ENCODE measurements around the gene TRA2A. TPM values are rescaled to one million over a fixed set of nuclear protein-coding genes. Genes with fewer than 3 reads are reported as not detected.

Gene TRA2A
- total and polyA plus RNA-seq, 11 donors = 13.2 to 55.7 (median 32.5) TPM

DNA sequence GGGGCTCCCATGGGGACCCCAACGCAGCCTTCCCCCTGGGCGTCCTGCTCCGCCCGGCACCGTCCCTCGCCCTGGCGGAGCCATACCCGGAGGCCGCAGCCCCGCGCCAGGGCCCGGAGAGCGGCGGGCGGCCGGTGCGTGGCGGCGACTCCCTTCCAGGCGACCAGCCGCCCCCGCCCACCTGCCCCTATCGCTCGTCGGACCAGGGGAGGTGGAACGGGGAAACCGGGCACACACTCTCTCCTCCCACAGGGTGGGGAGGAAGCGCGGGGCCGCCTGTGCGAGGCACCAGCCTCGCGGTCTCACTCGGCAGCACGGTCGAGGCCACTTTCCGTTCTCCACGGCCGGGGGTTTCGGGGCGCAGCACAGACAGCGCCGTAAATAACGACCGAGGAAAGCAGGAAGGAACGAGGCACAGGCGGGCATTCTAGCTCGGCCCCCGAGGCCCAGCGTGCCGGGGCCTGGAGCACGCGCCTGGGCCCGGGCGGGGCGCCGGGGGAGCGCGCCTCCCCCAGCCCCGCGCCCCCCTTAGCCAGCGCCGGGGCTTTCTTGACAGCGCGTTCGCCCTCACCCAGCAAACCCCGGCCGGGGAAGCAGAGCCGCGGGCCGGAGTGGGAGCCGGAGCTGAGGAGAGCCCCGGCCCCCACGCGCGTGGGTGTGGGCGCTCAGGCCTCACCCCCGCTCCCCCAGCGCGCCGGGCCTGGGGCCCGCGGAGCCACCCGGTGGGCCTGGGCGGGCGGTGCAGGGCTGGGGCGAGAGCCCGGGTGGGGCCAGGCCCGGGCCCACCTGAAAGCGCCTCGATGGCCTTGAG is 62.4 kb downstream of the TRA2A start:
- no peaks in the 10 kb centered on the region for H3K36me3 ChIP-seq
- H3K4me1 ChIP-seq = peaks cover 5 to 54% (median 37%) of the 10 kb centered on the region in 12 donors
- peaks cover 79 to 100% (median 96%) of the 10 kb centered on the region in 9 donors for H3K27me3 ChIP-seq

DNA sequence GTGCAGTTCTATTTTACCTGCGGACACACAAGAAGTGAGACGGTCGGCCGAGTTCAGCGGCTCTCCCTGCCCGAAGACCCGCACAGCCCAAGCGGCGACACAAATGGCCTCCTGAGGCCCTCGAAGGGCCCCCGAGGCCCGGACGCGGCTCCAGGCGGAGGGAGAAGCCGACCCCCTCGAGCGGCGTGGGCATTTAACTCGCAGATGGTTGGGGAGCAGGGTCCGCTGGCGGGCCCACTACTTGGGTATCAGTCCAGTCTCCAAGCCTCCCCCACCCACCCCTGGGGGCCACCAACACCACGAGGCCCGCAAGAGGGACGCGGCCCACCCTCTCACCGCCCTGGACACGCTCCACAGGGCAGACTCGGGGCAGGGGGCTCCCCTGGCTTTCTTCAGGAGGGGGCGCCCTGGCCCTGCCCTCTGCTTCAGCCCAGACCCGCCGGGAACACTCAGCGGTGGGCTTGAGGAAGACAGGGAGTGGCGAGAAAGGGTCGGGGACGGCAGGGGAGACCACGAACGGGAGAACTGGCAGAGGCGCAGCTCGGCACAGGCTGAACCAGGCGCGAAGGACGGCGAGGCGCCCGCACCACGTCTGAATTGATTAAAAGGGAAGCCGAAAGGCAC is 63.1 kb downstream of the TRA2A start:
- no peak for DNase-seq
- Histone ChIP-seq H3K27me3 (peaks cover 72 to 100% (median 96%) of the 10 kb centered on the region in 9 donors), H3K4me3 (peak overlapping the region in 11 of 12 donors; percentile 22 to 50 (median 32)), H3K36me3 (no peaks in the 10 kb centered on the region), H3K27ac (no peak overlapping the region), H3K9me3 (no peaks in the 10 kb centered on the region), H3K4me1 (peaks cover 2 to 47% (median 30%) of the 10 kb centered on the region in 12 donors)
- TF ChIP-seq, protein P1, sequence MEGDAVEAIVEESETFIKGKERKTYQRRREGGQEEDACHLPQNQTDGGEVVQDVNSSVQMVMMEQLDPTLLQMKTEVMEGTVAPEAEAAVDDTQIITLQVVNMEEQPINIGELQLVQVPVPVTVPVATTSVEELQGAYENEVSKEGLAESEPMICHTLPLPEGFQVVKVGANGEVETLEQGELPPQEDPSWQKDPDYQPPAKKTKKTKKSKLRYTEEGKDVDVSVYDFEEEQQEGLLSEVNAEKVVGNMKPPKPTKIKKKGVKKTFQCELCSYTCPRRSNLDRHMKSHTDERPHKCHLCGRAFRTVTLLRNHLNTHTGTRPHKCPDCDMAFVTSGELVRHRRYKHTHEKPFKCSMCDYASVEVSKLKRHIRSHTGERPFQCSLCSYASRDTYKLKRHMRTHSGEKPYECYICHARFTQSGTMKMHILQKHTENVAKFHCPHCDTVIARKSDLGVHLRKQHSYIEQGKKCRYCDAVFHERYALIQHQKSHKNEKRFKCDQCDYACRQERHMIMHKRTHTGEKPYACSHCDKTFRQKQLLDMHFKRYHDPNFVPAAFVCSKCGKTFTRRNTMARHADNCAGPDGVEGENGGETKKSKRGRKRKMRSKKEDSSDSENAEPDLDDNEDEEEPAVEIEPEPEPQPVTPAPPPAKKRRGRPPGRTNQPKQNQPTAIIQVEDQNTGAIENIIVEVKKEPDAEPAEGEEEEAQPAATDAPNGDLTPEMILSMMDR (IDR thresholded peaks at IDR 0.05) = no peak
- TF ChIP-seq POLR2A (IDR thresholded peaks at IDR 0.05) = no peak
- 6 to 15% (median 8%) methylated on average over 22 to 48 of the region's 48 CpGs for WGBS, 4 donors
- ATAC-seq = peak in 1 of 4 donors; percentile 27
- intact Hi-C loops (cut with DNase I) = no loop called here

More for the DNA sequence above, 62.4 kb downstream of the TRA2A start:
- H3K27ac ChIP-seq = no peak overlapping the region
- intact Hi-C loops (cut with DNase I) = no loop called here
- WGBS, 4 donors = 2 to 7% (median 2%) methylated on average over 9 to 91 of the region's 91 CpGs
- ATAC-seq = peak in 2 of 4 donors; percentile 19 to 44
- no peak for TF ChIP-seq POLR2A (IDR thresholded peaks at IDR 0.05)
- TF ChIP-seq, protein P1 (IDR thresholded peaks at IDR 0.05) = no peak
- DNase-seq = no peak
- H3K4me3 ChIP-seq = peak overlapping the region; percentile 7 to 50 (median 30)
- no peaks in the 10 kb centered on the region for H3K9me3 ChIP-seq

DNA sequence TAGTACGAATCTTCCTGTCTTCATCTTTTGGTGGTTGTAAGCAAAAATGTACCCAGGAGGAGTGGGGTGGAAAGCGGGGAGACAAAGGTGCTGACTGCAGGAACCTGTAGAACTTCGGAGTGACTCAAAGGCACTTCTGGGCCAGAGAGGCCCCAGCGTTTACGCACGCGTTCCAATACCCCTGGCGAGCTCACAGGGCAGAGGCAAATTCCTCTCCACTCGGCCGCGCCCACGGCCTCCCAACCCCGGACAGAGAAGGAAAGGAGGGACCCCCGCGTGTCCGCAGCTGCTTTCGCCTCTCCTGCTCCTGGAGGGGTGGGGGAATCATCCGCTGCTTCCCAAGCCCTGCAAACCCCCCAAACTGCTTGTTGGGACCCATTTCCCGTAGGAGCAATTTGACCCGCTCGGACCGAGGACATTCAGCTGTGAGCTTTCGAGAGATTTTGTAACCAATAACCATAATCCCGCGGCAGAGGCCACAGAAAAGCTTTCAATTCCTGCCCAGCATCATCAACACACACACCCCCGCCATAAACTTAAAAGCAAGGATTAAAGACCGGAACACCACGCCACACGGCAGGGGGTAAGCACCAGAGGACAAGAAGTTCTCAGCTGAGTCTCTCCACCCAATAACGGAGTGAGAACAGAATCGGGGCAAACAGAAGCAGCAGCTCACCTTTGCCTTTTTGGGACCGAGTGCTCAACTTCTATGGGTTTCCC is 63.8 kb downstream of the TRA2A start:
- peaks cover 2 to 45% (median 30%) of the 10 kb centered on the region in 12 donors for H3K4me1 ChIP-seq
- DNase-seq (no peak), ATAC-seq (peak in 1 of 4 donors; percentile 12)
- no peak overlapping the region for H3K27ac ChIP-seq
- peak overlapping the region in 4 of 12 donors; percentile 15 to 41 (median 23) for H3K4me3 ChIP-seq
- no peaks in the 10 kb centered on the region for H3K9me3 ChIP-seq
- H3K27me3 ChIP-seq = peaks cover 66 to 100% (median 96%) of the 10 kb centered on the region in 9 donors
- 3 to 10% (median 5%) methylated on average over 28 to 32 of the region's 32 CpGs for WGBS, 4 donors
- TF ChIP-seq, protein P1 (IDR thresholded peaks at IDR 0.05) = no peak
- TF ChIP-seq POLR2A (IDR thresholded peaks at IDR 0.05) = no peak
- H3K36me3 ChIP-seq = no peaks in the 10 kb centered on the region
- intact Hi-C loops (cut with DNase I) = no loop called here

All from heart left ventricle (tissue), 16 donors.